GM21737 (cell line): ENCODE data around the gene CLOCK.
A peak's percentile ranks its signal among the peaks of the same experiment; 100 is the strongest.

Source experiments
- ATAC-seq: cut with Tn5 transposase; IDR thresholded peaks from one replicate; pipeline ENCODE4 v1.9.1; 2021; ENCODE audit warnings: mild to moderate bottlenecking, moderate library complexity; ENCODE audit not compliant: unreplicated experiment

The CLOCK gene

DNA sequence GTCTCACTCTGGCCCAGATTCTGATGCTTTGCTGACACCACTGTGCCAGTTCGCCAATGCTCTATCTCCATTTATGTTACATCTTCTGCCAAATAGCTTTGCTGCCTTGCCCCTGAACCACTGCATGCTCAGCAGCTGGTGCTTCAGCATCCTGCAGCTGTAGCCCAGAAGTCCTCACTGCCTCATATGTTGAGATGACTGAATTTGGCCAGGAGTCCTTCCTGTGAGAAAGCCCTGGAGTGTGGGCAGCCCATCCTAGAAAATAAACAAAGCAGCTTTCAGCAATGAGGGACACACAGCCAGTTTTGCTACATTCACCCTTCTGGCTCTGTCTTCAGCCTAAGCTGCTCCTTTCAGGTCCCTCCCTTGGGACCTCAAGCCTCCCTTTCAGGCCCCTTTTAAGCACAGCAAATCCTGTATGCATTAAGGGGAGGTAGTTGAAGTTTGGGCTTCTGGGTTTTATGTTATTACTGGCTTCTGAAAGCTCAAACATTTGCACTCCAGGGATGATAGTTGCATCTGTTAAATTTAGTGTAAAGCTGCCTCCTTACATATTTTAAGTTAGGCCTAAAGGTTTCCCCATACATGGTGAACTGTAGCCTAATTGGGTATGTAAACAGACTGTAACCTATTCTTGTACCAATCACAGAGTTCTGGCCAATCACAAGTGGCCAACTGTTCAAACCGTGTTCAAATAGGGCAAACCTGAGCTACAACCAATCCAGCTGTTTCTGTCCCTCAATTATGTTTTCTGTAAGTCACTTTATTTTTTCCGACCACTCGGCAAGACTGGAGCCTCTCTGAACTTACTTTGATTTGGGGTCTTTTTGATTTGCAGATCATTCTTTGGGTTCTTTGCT lies 153.0 kb downstream of the CLOCK start:
- no peak for ATAC-seq

DNA sequence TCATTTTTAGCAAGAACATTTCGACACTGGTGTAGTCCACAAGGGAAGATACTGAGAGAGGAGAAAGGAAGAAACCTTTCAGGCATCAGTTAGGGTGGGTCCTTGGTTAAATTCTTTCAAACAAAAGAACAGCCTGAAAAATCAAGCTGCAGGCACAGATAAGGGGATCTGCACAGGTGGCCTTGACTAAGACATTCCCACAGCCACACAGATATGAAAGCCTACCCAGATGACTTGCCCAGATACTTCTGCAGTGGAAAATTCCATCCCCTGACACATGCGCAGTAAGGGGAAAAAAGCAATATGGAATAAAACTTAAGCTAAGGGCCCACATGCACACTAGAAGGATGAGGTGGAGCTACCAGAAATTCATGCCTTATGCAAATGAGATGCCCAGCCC lies 159.9 kb downstream of the CLOCK start:
- ATAC-seq, result no peak

DNA sequence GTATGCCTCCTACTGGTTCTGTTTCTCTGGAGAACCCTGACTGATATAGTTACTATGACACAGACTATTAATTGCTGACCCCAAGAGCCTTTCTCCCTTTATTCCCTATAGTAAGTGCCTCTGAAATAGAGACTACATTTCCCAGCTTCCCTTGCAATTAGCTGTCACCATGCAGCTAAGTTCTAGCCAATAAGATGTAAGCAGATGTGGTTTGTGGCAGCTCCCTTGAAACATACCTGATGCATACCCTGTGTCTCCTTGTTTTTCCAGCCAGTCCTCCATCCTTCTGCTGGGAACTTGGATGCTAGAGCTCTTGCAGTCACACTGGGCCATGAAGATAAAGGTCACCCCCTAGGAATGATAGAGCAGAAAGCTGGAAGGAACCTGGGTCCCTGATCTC lies 160.6 kb downstream of the CLOCK start:
- ATAC-seq, result peak; percentile 62

DNA sequence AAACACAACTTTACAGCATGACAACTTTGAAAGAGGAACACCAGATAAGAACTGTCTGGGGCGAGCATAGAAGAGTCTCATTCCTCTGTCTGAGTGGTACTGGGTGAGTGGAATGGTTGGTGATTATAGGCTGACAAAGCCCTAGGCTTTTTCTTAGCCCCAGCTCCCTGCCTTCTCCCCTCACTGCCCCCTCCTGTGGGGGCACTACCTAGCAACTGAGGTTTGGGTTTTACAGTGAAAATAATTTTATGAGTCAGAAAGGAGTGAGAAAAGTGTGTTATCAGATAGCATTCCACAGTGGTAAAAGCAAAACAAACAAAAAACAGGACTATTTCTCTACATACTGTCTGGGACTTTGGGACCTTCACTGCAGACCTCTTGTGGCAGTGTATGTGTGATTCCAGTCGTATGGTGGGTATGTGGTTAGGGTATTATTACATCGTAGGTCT lies 161.5 kb downstream of the CLOCK start:
- ATAC-seq, result no peak

DNA sequence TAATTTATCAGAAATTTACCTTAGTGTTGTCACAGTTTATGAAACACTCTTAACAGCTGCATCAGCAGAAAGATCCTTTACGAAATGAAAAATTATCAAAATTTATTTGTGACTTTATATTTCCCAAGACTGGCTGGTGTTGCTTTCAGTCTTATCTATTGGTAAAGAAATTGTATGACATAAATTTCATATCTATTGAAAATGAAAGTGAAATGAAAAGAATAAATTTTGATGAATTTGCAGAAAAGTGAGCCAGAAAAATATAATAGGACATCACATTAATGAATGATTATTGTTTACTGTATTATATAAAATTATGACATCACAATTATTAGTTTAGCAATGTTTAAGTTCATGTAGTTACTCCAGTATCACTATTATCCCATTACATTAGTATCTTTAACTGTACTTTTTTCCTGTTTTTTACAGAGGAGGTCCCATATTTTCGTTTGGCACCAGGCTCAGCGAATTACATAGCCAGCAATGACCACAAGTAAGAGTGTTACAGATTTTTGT lies 164.2 kb downstream of the CLOCK start:
- ATAC-seq, result no peak

DNA sequence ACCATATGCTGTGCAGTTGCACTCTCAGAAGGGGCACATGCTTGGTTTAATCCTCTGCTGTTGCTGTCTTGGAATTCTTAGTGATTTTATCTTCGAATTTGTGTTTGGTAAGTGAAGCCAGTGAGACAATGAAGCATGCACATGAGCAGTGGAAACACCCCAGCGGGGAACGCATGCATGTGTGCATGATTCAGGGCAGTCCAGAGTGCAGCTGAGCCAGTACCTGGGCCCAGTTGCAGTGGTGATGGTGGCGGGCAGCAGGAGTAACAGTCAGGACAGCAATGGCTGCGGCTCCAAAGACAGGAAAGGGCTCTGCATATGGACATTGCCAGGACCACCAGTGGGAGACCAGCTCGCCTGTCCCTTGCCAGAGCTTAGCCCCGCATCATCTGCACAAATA lies 165.2 kb downstream of the CLOCK start:
- ATAC-seq, result no peak

DNA sequence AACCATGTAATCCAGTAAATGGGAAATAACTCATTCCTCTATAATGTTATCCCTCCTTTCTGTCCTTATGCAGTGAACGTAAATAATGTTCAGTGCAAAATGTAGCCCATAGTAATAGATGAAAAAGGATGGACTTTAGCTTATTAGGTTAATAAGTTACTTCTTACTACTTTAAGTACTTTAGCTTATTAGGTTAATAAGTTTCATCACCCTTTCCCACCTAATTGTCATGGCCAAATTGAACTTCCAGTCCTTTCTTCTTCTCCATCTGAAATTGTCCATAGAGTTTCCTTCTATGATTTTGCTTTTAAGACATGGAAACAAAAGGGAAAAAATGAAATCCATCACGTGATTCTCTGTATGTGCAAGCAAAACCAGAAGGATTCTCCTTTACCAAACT lies 166.1 kb downstream of the CLOCK start:
- ATAC-seq, result no peak

DNA sequence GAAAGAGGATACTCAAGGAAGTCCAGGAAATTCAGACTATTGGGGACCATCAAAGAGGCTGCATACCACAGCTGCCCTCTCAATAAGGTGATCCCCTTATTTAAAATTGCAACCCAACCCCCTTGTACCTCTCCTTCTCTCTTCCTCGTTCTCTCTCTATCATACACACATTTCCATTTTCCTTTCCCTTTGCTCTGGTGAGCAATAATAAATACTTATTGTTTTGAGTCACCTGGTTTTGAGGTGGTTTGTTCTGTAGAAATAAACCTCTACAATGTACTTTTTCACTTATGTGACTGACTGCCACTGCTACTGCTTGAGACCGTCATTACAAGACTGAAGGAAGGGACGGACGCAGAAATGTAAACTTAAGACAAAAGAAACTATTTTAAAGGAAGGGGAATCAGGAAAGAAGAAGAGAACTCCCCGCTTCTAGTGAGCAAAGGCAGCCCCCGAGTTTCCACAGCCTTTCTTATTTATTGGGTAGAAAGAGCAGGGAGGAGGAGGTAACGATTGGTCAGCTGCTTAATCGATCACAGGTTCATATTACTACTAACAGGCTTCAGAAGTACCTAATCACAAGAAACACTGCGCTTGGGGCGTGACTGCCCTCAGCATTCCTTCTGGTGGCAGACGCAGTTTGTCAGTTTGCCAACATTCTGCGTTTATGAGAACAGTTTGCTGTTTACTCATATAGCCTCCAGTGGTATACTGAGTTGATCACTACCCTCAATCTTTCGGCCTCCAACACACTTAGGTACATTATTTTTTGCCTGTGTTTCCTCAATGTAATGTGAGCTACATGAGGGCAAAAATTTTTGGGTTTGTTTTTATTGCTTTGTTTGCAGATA lies 167.9 kb downstream of the CLOCK start:
- ATAC-seq, result no peak
